ENCODE data around the gene CWC15.
"Not testable (repeated sequence)": the region's sequence is repeated elsewhere in the genome, so short reads cannot be mapped to it uniquely, and the experiment has no call there.

The CWC15 gene

DNA sequence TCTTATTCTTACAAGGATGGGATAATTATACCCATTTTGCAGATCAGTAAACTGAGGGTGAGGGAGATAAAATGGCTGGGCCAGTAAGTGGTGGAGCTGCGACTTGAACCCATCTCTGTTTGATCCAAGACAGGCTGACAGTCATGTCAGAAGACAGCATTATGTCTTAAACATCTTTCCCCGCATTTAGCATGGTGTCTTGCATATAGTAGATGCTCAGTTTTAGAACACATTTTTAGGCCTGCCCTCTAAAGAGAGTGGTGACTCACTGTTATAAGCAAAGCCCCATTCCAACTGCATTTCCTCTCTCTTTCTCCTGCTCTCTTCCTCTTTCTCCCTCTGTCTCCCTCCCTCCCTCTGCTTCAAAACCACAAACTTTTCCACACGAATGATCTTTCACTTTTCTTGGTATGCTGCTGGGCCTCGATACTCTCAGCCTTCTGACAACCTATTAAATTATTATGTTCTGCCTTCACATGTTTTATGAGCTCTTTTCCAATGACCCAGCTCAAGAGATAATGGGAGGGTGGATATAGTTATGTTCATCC, 25.2 kb downstream of the CWC15 start:
- DNase-seq: no peak

DNA sequence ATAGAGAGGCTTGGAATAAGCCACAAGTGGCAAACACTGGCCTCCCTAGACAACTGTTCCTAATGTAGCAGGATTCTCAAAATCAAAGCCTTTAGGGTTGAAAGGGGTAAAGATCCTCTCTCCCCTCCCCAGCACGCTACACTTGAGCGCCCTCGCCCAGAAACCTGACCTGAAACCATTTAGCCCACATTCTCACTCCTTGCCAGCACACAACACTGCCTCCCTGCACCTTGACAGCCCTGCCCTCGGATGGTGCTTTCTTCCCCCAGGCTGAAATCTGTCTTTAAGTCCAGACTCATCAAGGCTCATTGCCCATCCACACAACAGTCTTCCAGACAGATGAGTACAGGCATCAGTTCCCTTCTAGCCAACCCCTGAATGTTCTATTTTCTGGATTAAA, 26.5 kb downstream of the CWC15 start:
- DNase-seq: no peak

DNA sequence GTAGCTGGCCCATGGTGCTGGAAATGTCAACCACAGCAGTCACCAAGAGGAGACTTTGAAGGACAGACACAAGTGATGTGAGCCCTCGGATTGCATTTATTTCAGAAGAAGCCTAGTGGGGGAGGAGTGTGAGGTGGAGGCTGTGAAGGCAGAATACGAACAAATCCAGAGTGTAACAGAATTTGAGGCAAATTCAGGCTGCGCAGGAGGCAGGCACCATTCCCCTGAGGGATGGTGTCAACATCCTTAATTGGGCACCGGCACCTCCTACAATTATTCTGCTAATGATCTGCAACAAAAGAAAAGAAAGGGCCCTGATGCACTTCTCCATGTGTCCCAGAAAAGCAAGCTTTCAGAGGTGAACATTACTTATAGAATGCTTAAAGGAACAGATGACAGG, 32.2 kb downstream of the CWC15 start:
- DNase-seq: no peak

DNA sequence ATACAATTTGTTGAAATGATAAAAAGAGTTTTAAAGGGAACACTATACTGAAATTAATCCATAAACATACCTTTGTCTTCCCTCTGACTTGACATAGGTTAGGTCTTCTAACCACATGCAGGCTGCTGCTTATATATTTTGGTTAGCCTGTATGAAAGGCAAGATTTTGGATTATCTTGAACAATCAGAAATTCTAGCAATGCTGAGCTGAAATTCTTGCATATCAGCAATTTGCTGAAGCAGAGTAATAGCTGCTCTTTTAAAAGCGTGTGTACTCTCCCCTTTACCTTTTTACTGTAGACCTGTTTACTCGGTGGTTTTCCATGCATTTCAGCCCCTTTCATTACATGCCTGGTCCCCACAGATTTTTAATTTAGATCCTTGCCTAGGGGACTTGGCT, 34.0 kb downstream of the CWC15 start:
- no peak for DNase-seq

DNA sequence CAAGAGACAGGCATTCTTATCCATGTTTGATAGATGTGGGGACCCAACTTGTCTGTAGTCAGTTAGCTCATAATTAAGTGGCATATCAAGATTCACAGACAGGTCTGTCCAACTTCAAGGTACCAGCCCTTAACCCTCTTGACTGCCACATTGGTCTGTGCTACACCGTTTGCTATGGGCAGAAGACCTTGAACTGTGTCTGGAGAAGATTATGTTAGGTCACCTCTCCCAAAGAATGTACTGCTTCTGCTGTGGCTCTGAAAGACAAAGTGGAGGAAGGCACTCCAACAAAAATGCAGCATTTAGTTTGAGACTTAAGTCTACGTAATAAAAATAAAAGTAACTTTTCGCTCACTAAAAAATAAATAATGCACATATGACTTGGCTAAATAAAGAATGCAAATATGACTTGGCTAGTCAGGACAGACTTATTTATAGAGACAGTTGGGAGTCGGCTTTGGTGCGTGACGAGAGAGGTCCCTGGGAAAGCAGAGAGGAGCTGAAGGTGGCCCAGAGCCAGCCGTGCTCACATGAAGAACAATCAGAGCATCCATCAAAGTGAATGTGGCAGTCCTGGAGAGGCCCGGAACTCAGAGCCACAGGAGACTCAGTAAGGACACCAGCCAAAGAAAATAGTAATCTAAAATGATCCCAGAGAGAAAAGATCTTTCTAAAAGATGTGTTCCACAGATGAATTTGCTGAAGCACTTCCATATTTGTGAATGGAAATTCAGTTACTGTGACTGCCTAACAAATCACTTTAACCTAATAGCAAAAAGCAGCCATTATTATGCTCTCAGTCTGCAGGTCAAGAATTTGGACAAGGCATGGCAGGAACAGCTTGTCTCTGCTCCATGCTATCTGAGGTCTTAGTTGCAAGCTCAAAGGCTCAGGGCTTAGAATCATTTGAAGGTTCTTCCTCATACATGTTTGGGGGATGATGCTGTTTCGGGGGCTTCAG, 35.0 kb downstream of the CWC15 start:
- DNase-seq: no peak

DNA sequence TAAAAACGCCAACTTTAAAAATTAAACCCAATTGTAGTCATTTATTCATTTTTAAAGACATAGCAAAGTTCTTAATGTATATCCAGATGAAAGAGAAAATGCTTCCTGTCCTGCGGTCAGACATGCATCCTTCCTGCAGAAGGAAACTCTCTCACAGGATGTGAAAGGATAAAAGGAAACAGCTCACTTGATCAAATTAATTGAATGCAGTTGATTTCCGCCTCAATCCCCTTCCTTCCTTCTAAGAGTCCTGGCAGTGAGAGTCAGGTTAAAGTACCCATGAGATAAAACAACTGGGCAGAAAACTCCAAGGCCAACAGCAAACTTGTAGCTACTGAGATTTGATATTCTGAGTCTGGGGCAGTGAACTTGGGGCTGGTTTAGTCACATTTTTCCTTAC, 38.5 kb downstream of the CWC15 start:
- DNase-seq: no peak

DNA sequence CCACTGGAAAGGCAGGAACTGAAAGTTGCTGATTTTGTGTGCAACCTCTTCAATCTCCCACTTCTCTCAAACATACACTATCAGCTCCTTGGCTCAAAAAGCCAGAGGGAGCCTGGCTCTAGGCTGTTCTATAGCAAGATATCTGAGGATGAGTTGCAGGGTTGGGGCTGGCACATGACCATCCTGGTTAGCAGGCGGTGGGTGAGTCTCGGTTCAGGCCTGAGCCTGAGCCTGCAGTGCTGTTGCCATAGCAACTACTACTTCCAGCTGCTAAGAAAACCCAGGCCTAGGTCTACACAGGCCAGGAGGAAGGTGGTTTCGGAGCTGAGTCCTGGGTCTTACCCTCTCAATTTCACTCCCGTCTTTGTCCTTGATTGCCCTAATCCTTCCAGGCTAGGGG, 39.0 kb downstream of the CWC15 start:
- DNase-seq: no peak

DNA sequence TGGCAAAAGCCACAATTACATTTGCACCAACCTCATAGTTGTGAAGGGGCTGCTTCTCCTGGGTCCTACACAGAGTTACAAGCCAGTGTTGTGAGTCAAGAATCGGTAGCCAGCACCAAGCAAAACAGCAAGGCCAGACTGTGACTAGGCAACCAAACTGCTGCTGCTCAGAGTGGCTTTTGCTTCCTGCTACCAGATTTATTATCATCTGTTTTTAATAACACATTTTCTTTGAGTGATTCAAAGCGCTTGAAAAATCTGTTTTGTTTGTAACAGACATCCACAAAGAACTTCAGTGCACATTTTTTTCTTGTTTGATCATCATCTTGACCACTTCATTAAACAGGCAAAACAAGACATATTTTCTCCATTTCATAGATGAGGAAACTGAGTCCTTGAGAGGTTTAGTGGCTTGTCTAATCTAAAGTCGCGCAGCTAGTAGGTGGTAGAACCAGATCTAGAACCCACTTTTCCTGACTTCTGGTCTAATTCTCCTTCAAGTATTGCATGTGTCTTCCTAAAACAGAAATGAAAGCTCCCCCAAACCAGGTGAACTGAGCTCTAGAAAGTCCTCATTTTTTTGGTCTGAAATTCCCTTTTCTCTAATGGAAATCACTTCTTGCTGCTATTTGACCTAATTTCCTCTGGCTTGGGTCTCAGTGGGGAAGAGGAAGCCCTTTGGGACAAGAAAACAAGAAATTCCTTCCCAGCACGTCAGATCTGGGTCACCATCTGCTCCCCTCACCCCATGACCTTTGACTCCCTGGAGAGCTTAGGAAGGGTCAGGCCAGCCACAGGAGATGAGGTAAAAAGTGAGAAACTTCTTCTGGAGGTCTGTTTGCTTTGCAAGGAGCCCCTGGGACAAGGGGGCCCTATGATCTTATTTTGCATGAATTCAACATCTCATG, 39.9 kb downstream of the CWC15 start:
- DNase-seq: no peak

DNA sequence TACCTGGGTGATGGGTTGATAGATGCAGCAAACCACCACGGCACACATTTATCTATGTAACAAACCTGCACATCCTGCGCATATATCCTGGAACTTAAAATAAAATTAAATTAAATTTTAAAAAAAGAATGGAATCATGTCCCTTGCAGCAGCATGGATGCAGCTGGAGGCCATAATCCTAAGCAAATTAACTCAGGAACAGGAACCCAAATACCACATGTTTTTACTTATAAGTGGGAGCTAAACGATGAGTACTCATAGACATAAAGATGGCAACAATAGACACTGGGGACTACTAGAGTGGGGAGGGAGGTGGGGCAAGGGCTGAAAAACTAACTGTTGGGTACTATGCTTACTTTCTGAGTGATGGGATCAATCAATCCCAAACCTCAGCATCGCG, 40.9 kb downstream of the CWC15 start:
- no peak for DNase-seq

DNA sequence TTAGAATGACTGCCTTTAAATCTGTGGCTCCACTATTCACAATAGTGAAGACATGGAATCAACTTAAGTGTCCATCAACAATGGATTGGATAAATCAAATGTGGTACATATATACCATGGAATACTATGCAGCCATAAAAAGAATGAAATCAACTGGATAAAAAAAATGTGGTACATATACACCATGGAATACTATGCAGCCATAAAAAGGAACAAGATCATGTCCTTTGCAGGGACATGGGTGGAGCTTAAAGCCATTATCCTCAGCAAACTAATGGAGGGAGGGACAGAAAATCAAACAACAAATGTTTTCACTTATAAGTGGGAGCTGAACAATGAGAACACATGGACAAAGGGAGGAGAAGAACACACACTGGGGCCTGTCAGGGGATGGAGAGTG, 41.3 kb downstream of the CWC15 start:
- not testable (repeated sequence) for DNase-seq

DNA sequence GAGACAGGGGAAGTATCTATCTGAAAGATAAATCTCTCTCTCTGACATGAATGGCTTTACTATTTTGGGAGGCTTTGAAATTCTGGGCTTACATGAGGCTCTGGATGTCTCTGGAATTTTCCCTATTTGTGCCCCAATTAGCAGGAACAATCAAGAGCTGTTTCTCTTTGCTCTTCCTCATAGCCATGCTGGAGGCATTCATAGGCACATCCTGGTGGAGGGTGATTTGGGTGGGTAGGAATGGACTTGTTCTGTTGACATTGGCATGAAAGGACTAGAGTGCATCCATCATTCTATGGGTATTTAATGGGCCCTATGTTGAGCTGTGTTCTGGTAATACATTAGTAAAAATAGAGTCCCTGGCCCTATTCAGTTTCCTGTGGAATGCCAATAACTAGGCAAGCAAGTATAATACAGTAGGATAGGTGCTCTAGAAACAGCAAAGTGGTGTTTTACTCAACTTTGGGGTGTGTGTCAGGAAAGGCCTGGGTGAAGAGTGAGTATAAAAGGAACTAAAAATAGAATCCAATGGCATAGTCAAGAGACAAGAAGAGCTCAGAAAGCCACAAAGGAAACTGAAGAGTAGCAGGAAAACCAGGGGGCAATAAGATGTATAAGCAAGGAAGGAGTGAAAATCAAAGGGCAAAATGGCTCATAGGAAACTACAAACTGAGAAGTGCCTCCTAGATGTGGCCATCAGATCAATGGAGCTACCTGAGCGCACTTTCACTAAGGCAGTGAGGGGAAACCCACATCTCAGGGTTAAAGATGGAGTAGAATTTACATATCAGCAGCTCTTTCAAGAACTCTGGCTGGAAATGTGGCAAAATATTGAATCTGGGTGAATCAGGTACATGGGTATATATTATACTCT, 45.0 kb downstream of the CWC15 start:
- DNase-seq: no peak

DNA sequence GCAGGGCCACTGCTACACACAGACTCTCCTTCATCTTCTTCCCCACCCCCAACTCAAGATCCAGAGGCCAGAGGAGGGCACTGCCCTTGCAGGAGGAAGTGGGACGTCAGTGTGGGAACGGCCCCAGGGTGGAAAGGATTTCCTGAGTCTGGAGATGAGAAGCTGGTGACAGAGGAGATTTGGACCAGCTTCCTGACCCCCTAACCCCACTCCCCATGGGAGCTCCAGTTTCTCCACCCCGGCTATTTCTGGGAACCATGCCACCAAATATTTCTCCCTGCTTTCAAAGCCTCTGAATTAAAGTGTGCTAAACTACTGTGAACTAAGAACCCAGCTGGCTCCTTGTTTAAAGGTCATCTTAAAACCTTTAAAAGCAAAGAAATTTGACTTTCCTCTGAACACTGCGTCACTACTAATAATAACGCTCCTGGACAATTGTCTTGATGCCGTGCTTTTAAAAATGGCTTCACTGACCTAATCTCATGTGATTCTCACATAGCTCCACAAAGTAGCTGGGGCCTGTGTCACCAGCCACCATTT, 46.6 kb downstream of the CWC15 start:
- DNase-seq: no peak

DNA sequence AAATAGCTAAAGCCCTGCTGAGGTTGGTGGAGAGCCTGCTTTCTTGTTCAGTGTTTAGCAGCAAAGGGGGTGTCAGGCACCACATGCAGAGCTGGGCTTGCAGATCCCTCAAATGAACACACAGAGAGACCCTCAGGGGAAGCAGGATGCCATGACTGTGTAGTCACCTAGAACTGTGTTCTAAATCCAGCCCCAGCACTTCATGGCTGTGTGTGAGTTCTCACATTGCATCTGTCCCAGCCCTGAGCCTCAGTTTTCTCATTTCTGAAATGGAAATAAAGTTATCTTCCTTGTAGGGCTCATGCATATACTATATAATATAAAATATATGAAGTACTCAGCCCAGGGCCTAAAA, 47.1 kb downstream of the CWC15 start:
- no peak for DNase-seq

DNA sequence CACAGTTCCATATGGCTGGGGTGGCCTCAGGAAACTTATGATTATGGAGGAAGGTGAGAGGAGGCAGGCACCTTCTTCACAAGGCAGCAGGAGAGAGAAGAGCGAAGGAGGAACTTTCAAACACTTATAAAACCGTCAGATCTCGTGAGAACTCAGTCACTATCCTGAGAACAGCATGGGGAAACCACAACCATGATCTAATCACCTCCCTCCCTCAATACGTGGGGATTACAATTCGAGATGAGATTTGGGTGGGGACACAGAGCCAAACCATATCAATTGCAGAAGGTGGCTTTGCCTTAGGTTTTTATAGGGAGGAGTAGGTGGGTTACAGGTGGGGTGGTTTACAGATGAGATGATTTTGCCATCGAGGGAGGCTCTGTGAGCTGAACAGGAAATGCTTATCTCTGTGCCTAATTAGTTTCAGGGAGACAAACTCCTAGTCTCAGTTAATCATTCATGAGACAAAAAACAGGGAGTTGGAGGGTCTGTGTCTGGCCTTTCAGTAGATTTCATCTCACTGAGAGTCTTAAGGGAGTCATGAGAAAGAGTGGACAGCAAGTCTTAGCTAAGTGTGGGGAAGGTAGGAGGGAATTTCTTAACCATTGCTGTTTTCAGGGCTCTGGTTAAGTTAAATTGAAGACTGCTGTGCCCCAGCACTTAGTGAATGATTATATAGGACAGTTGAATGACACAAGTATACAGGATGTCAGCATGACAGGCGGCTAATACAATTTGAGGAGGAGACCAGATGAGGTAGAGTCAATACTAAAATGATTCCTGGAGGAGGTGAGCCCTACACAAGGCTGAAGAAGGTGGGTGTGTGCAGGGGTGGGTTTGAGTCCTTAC, 47.7 kb downstream of the CWC15 start:
- no peak for DNase-seq

DNA sequence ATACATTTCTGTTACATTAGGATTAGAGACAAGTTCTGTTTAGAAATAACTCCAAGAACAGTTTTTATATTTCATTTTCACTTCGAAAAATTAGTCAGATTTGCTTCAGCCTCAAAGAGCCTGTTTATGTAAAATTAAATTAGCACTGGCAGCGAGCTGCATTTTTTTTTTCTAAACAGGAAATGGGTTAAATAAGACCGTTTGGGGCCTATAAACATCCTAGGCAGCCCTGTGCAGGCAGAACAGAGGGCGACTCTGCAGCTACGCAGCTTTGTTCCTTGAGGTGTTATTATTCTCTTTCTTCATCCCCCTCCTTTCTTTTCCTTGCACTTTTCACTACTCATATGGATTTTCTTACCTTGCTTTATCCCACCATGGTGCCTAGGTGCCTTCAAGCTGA, 48.7 kb downstream of the CWC15 start:
- DNase-seq: no peak

DNA sequence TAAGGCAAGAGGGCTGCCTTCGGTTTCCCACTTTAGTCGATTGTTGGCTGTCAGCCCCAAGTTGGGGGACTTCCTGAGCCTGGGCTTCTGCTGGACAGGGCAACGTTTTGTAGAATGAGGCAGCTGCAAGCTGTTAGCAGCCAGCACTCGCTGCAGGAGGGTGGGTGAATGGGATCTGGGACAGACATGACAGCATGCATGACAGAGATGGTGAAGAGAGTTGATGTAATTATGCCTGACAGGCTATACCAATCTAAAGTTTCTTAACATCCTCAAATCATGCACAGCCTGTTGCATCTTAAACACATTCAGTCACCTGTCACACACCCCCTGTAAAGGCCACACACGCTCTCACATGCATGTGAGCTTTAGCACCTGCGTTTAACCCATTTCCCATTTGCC, 49.2 kb downstream of the CWC15 start:
- DNase-seq: no peak

DNA sequence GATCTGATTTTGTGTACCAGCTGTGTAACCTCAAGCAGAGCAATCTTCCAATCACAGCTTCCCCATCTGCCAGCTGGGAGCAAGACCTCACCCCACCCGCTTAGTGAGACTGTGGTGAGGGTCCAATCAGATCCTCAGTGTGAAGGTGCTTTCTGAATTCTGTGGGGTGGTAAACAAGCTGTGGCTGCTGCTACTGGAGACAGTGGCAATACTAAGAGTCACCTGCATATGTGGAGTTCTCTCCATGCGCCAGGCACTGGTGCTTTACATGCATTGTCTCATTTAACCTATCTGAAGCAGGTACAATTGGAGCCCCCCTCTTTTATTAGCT, 50.4 kb downstream of the CWC15 start:
- no peak for DNase-seq

DNA sequence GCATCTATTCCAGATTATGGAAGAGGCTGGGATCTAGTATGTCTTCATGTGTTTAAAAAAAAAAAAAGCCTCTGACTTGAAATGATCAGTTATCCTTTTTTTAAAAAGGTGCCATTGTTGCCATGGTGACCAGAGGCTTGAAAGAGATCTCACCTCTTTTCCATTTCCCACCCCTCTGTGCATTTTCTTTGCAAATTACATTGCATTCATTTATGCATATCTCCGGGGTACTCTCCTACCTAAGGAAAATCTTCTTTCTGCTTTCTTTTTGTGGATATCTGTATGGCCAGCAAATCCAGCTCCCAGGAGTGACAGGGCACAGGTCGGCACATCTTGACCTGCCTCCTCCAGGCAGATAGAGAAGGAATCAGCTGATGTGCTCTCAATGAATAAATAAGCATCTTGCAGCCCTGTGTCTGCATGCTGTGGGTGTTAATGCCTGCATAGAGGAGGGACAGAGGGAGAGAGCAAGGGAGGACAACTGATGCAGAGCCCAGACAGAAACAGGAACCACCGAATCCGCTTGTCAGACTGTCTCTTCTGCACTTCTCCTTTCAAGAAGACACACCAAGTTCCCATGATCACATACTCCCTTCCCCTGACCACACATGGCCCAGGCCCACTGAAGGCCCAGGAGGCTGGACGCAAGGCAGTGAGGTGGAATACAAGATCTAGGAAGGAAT, 50.9 kb downstream of the CWC15 start:
- DNase-seq: no peak

DNA sequence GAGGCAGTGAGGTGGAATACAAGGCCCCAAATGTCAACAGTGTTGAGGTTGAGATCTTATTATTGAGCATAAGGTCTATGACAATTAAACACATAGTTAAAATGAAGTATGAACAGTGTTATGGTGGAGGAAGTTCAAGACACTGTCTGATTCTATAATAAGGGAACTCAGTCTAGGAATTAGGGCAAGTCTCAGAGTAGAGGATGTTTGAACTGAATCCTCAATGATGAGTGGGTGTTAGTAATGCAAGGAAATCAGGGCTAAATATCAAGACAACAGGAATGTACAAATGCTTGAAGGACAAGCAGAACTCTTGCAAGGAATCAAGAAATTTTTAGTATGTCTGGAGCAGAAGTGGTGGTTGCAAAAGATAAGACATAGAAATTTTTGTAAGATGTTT, 53.0 kb downstream of the CWC15 start:
- no peak for DNase-seq

DNA sequence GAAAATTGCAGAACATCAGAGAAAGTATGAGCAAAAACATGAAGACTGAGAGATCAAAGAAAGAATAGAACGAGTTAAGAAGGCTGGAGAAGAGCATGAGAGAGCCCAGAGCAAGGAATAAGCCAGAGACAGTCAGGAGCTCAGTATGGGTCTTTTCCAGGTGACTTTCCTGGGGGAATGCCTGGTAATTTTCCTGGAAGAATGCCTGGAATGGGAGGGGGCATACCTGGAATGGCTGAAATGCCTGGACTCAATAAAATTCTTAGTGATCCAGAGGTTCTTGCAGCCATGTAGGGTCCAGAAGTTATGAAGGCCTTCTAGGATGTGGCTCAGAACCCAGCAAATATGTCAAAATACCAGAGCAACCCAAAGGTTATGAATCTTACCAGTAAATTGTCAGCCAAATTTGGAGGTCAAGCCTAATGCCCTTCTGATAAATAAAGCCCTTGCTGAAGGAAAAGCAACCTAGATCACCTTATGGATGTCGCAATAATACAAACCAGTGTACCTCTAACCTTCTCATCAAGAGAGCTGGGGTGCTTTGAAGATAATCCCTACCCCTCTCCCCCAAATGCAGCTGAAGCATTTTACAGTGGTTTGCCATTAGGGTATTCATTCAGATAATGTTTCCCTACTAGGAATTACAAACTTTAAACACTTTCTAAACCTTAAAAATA, 59.5 kb downstream of the CWC15 start:
- not testable (repeated sequence) for DNase-seq
